GM18907 (cell line): Measurements from ENCODE around the gene ASCC3.

ENCODE experiments used
- ATAC-seq: cut with Tn5 transposase; IDR thresholded peaks from one replicate; pipeline ENCODE4 v1.9.1; 2021; ENCODE audit warnings: mild to moderate bottlenecking, moderate library complexity; ENCODE audit not compliant: unreplicated experiment

ASCC3 gene

DNA sequence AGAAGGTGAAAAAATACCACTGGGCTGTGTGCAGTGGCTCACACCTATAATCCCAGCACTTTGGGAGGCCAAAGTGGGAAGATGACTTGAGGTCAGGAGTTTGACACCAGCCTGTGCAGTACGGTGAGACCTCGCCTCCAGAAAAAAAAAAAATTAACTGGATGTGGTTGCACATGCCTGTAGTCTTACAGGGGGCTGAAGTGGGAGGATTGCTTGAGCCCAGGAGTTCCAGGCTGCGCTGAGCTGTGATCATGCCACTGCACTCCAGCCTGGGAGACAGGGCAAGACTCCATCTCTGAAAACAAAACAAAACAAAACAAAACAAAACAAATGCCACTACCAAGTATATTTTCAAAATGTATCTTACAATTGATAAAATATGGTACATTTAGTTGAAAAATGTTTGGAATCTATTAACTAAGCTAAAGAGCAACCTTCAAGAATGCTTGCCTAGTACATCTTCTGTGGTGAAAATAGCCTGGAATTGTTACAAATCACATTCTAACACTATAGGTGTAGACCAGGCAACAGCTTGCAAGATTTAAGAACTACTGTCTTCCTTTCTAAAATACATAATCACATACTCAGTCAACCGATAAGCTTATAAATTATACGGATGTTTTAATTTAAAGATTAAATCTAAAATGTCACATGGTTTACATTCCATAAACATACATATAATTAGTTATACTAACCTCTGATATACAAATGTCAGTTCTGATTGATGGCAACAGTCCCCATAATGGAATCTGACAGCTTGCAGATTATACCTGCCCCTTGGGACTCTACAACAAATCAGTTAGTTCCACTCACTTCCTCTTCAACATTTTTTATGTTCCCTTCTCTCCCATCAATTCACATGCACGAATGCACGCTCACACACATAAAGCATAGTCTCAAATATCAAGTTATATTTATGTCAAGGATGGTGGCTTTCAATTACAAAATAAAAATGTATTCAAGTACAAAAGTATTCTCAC, 150.8 kb downstream of the ASCC3 start:
- no peak for ATAC-seq

DNA sequence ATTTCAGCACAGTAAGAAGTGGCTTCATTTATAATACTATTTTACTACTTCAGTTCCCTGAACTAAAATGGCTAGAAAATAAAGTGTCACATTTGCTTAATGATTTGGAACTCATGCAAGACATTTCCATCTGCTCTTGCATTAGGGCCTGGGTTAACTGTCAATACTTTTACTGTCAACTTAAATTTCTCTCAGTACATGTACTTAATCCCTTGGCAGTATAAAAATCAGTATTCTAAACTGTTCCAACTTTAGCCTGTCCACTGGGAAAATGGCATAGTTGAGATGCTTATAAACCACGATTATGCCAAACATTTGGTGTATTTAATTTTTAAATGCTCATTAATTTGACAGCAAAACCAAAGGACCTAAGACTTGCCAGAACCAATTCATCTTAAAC, 154.5 kb downstream of the ASCC3 start:
- ATAC-seq: no peak

DNA sequence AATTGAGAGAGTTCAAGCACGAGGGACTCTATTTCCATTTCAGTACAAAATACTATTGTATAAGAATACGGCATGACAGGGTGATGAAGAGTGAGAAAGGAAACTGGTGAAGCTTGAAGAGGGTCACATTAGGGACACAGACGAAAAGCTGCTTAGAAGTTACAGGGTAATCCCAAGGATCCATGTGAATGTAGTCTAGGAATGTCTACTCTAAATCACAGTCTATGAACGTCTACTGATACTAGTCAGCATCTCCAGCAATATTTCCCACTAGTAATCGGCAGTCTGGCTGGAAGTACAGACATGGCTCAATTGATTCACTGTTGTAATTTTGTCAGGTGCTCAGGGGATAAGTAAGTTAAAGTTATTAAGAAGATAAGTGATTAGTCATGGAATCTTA, 156.4 kb downstream of the ASCC3 start:
- ATAC-seq: no peak

DNA sequence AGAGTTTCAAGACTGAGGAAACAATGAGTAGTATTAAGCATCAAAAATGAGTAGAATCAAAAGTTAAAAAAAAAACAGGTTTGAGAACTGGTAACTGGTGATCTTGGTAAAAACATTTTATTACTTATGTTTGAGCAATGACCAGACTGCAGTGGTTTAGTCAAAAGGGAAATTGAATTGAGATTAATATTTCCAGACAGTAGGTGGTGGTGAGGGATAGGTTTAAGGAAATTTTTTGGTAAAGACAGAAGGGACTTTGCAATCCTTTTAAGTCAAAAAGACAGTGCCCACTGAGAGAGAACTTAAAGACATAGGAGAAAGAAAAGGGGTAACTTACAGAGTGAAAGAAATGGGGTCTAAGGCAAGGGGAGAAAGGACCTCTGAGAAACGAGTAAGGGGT, 156.9 kb downstream of the ASCC3 start:
- no peak for ATAC-seq

DNA sequence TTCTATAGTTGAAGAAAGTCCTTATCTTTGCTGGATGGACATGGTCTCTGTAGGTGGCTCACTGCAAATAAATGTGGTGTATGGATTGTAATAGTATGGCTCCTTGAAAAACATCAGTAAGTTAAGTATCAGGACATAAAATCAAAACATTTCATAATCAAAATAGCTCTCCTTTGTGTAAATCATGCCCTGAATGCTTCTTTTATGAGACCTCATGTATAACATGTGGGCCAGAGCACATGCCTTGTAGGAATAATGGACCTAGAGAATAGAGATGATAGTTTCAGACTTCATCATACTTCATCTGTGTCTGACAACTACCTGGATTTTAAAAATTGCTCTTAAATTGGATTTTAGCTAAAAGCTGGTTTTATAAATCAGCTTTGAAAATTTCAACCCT, 159.9 kb downstream of the ASCC3 start:
- ATAC-seq: no peak

DNA sequence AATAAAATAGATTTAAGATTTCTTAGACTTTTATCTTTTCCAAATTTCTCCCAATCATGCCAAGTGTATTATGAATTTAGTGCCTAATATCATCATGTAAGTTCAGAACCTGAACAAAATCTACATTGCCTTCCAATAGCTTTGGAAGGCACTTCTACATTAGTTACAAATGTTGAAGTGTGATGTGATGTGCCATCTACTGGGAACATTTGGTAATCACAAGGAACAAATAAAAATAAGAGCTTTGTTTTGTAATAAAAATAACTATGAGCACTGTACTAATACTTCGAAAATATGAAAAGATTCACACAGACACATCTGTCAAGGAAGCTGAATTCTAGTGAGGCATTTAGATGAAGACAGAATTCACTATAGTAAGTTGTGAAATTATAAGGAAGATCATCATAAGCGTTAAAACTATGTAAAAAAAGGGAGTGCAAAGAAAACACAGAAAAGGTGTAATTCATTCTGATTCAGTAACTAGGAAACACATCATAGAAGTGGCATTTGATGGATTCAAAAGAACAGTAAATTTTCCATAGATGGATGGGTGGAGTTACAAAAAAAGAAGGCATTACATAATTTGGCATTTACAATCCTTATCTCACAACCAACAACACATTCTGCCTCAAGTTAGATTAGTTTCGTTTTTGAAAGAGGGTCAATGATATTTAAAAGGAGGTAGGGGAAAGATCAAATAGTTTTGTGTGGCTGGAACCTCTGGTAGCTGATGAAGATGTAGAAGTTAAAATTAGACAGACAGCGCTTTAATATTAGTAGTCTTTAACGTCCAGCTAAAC, 161.0 kb downstream of the ASCC3 start:
- peak; percentile 76 for ATAC-seq

DNA sequence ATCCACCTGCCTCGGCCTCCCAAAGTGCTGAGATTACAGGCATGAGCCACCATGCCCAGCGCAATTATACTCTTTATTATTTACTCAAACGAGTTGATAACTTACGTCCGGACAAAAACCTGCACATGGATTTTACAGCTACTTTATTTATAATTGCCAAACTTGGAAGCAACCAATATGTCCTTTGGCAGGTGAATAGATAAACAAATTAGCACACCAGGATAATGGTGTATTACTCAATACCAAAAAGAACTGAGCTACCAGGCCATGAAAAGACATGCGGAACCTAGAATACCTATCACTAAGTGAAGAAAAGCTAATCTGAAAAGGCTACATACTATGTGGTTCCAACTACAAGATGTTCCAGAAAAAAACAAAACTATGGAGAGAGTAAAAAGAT, 168.1 kb downstream of the ASCC3 start:
- no peak for ATAC-seq

DNA sequence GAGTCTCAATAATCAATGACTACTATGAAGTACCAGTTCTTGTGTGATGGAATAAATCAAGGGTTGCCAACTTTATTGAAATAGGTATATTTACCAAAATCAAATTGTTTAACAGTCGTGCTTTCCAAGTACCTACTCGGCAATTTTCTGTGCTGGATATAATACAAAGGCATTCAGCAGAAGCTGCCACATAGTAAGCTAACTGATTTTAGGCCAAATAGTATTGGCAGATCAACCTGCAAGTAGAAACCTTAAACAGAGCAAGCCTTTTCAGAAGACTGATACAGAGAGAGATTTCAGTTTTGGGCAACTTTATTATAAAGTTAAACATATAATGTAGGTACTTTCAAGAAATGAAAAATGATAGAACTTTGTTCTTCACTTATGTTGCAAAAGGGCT, 174.6 kb downstream of the ASCC3 start:
- ATAC-seq: no peak

DNA sequence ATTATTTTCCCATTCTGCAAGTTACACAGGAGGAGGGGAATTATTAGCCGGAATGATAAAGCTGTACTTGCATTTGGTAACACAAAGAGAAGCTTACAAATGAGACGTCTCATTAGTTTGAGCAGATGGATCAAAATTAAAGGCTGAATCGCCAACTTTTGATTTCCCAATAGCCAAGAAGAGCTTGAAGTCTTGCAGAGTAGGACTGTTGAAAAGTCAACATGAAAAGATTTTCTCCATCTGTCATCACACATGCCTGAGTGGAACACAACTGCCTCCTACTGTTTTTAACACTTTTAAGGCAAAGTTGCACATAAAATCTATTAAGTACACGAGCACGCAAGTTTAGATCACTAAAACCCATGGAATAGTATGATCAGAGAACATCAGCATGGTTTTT, 176.2 kb downstream of the ASCC3 start:
- no peak for ATAC-seq

DNA sequence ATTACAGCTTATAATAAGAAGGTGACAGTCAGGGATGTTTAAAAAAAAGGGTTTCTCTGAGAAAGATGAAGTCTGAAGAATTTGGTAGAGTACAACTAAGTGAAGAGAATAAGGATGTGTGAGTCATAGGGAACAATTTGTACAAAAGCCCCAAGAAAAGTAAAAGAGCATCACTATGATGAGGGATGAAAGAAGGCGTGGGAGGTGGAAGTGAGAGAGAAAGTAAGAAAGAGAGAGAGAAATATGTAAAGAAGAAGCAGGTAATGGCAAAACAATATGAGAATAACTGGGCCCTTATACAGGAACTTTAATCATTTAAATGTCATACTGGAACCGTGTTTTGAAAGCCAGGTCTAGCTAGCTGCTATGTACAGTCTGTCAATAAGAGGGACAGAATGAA, 179.4 kb downstream of the ASCC3 start:
- ATAC-seq: no peak

DNA sequence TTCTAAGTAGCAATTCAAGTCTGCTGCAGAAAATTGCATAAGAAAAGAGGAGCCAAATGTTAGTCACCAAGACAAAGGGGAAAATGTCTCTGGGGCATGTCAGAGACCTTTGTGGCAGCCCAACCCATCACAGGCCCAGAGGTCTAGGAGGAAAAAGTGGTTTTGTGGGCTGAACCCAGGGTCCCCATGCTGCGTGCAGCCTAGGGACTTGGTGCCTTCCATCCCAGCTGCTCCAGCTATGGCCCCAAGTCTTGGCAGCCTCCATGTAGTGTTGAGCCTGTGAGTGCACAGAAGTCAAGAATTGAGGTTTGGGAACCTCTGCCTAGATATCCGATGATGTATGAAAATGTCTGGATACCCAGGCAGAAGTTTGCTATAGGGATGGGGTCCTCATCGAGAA, 181.1 kb downstream of the ASCC3 start:
- no peak for ATAC-seq

DNA sequence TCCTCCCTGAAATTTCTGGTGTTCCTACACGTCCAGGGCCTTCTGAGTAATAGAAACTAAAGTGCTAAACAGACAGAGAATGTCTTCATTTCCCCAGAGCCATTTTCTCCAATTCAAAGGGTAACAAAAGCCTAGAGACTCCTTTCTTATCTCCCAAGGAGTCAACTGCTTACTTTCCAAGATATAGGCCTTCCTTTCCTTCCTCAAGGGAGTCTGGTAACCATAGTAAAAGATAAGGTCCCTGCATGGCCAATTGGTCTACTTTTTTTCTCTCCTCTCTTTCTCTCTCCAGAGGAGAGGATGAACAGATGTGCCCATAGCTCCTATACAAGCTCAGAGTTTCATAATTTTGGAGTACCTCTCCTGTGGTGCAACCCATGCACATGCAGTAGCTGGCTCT, 185.7 kb downstream of the ASCC3 start:
- no peak for ATAC-seq

DNA sequence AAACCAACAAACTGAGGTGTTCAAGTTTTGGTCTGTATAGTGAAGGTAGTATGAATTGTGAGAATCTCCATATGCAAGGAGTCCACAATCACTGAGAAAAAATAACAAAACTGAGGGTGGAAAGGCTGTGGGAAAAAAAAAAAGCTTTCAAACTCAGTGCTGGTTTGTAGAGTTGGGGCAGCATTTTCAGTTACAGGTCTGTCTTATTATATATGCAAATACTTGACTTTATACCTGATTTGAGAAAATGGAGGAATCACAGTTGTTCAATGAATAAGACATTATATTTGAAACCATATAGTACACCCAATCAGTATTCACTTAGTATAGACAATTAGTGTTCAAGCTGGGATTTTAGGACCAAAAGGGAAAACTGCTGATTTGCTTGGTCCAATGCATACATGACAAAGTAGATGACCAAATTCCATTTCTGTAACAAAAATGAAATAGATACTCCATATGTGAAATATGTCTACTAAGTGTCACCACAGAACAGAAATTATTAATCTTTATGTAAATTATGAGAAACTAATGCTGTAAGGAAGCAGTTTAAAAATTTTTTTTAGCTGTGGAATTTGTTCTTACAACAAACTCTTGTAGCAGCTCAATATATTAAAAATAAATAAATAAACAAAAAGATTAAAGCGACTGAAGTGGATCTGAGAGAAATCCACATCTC, 187.7 kb downstream of the ASCC3 start:
- peak; percentile 58 for ATAC-seq

DNA sequence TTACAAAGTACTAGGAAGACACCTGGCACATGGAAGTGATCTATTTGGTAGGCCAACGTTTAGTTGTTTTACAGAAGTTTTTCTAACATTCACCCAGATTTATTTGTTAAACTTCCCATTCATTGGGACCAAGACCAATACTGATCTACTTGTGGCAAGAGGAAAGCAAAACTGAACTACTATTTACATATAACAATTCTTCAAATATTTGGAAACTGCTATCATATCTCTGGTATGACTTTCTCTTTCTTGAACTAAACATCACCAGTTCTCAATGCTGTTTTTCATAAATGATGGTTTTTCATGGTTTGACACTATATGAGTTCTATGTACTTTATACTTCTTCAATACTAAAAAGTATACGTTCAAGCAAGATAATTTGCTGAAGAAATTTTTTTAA, 189.2 kb downstream of the ASCC3 start:
- ATAC-seq: no peak

DNA sequence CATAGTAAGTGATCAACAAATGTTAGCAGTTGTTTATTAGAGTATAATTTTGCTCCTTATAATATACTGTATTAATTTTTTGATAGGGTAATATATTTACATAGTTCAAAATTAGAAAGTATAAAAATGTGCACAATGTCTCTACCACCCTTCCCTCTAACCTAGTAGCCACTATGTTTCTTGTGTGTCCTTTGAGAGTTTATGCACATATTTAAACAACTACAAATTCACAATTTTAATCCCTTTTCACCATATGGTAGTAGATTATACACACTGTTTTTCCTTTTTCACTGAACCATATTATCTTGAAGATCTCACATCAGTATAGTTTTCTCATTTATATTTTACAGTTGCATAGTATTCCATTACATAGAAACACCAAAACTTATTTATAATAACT, 194.9 kb downstream of the ASCC3 start:
- no peak for ATAC-seq

DNA sequence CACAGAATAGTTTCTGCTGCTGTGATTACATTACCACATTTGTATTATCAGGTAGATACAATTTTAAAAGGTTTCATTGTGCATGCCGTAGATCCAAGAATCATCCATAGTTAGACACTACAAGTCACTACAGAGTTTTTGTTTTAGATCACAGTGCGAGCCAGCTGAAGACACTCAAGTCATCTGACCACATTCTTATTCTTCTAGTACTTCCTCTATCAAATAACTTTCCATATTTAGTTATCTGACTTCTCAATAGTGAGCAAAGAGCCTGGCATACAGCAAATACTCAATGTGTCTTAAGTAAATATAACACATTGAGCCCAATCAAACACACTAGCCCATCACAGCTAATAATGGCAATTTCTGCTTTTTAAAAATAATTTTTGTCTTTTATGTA, 195.4 kb downstream of the ASCC3 start:
- no peak for ATAC-seq

DNA sequence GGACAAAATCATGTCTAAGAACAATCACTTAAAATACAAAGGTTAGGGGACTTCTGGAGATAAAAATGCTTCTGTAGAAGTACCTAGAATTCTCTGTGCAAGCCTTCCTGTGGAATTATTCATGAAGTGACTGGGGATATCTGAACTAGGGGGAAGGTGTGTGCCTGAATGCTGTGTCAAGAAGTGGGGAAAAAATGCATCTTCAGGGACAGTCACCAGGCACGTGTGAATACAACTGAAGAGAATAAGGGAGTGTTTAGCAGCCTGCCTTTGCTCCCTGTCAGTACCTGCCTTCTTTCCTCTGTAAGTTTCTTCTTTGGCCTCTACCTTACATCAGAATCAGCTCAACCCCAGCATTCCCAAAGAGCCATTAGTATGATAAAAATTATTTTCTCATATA, 201.0 kb downstream of the ASCC3 start:
- ATAC-seq: no peak

DNA sequence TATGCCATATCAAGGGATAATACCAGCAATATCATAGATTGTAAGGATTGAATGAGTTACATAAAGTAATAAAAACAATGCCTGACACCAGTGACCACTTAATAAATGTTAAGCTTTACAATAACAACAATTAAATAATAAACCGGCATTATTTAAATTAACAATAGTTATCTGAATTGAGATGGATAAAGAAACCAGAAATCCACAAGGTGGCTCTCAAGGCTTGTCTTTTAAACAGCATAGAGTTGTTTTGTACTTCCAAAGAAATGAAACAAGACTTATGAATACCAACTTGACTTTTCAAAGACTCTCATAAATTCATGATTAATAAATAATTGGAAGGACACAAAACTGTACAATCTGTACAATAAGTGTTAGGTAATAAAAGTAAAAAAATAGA, 203.1 kb downstream of the ASCC3 start:
- no peak for ATAC-seq

DNA sequence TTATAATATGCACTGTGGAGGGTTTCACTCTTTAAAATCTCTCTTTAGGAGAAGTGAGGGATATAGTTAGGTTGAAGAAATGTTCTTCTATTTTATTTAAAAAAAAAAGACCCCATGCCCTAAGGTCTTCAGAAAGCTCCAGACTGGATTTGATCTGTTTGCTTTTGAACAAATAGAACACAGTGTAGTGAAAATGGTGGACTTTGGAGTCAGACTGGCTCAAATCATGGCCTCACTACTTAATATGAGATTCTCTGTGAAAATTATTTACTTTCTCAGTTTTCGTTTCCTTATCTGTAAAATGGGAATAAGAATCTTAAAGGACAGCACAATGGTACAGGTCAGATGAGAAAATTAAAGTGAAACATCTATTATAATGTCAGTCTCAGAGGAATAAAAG, 203.9 kb downstream of the ASCC3 start:
- ATAC-seq: no peak

DNA sequence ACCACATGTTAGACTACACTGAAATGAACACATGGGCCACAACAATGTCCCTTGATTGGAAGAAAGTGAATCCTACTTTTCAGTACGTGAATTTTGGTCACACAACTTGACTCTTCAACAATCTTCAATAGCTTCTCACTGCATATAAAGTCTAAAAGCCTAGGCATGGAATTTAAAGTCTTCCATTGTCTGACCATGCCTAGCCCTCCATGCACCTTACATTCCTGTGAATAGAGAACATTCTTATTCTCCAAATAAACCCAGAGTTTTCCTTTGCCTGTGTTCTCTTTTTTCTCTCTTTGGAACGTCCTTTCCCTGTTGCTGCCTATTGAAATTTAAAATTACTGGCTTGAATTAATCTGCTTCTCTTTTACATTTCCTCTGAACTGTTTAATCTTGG, 207.5 kb downstream of the ASCC3 start:
- ATAC-seq: no peak

DNA sequence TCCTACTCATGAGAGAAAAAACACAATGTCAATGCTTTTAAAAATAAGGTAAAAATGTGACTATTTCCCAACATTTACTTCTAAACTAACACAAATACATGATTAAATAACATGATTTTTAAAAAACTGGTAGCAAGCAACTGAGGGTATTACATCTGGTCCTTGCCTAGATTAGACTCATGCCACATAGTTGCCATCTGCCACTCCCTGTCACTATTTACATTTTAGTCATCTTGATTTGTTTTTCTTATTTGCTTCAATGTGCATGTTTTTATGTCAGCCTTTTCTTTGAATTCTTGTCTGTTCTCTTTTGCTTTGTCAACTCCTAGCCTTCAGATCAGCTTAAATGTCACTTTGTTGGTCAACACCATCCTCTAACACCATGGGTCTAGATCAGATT, 209.4 kb downstream of the ASCC3 start:
- no peak for ATAC-seq

DNA sequence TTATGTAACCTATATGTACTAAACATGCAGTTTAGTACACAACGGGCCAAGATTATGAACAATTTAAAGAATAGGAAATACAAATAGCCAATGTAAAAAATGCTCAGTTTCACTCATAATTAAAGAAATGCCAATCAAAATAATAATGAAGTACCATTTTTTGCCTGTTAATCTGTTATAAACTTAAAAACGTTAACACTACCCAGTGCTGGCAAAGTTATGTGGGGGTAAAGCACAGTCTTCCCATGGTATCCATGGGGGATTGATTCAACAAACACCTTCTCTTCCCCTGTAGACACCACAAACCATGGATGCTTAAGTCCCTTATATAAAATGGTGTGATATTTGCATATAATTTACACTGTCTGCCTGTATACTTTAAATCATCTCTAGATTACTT, 211.1 kb downstream of the ASCC3 start:
- no peak for ATAC-seq
